Colonic mucosa (tissue), 2 donors: ENCODE data around the gene ITGB1BP1. TPM values are rescaled to one million over a fixed set of nuclear protein-coding genes. Genes with fewer than 3 reads are reported as not detected.

Experiments used
- total RNA-seq, 2 donors: library from RNA; stranded (reverse); fragmentation: NEBNext Ultra II Directional in 1 of 2; extraction: Animal tissue kit (Norgen Biotek cat#: 25700) in 1 of 2; gene quantifications; one replicate each; pipeline ENCODE4 v1.2.1, GENCODE V29; 2021
- donor health status: DM: no; HTN: no; CAD: no.
- donor health status: DM: no; HTN: no; CAD: no.

ITGB1BP1 gene
- total RNA-seq, 2 donors from 2014 or later = 57.5 to 58.5 TPM

Other genes with a start within 250 kb of the ITGB1BP1 start
- 10 to 100 TPM; 58.1 to 61.7 TPM for gene ASAP2, start 216.7 kb downstream of the ITGB1BP1 start, total RNA-seq
- 10 to 100 TPM; 24.6 to 37.0 TPM for gene CPSF3, start 126 bp upstream of the ITGB1BP1 start, total RNA-seq
- 10 to 100 TPM; 37.7 to 53.9 TPM for gene IAH1, start 51.0 kb upstream of the ITGB1BP1 start, total RNA-seq
- 10 to 100 TPM; 18.6 to 20.0 TPM for gene ADAM17, start 132.3 kb upstream of the ITGB1BP1 start, total RNA-seq
- 100 to 1,000 TPM; 246 to 299 TPM for gene YWHAQ, start 207.5 kb upstream of the ITGB1BP1 start, total RNA-seq